Muscle of leg (tissue), 11 donors: ENCODE data around the gene CEP20. TPM values are rescaled to one million over a fixed set of nuclear protein-coding genes. Genes with fewer than 3 reads are reported as not detected.

Source experiments
- DNase-seq: peaks from one replicate; pipeline ENCODE4 v3.0.0; 2013
- H3K27ac ChIP-seq: one replicate; pipeline ENCODE4 v1.5.1; 2013; ENCODE audit warnings: mild to moderate bottlenecking, low read length, control low read depth
- H3K27me3 ChIP-seq: one replicate; pipeline ENCODE4 v1.6.1; 2013; ENCODE audit warnings: low read length; ENCODE audit not compliant: control insufficient read depth, insufficient read depth
- H3K36me3 ChIP-seq: one replicate; pipeline ENCODE4 v1.6.1; 2013; ENCODE audit warnings: low read length; ENCODE audit not compliant: control insufficient read depth, insufficient read depth
- H3K4me1 ChIP-seq: one replicate; pipeline ENCODE4 v1.6.1; 2013; ENCODE audit warnings: low read length; ENCODE audit not compliant: control insufficient read depth, insufficient read depth
- H3K4me3 ChIP-seq: one replicate; pipeline ENCODE4 v1.5.1; 2013; ENCODE audit warnings: low read length, control low read depth
- H3K9me3 ChIP-seq: replicated peaks from 2 replicates; pipeline ENCODE4 v1.6.1; 2013; ENCODE audit warnings: low read depth, low read length; ENCODE audit not compliant: control insufficient read depth
- WGBS: methylation state at CpG from one replicate; pipeline ENCODE4 v1.1.5; 2013; ENCODE audit warnings: missing lambda C conversion rate; ENCODE audit not compliant: insufficient coverage; 5-methylcytosine and 5-hydroxymethylcytosine counted together
- polyA plus RNA-seq, 8 donors: library from polyadenylated mRNA; unstranded; fragments of 120-200 nt; gene quantifications; one replicate each; pipeline versions ENCODE4 v1.2.1 to v1.2.3, GENCODE V29; 2013; ENCODE audit warnings: inconsistent platforms in 1 of 8, low replicate concordance in 1 of 8; ENCODE audit not compliant: insufficient read length in 8 of 8, insufficient read depth in 1 of 8
- total RNA-seq: library from RNA; stranded (reverse); fragments of 120-200 nt; gene quantifications from one replicate; pipeline ENCODE4 v1.2.4, GENCODE V29; 2013

The CEP20 gene
- total and polyA plus RNA-seq, 9 donors = 19.3 to 27.2 (median 21.9) TPM

- no peaks in the 10 kb centered on the region for H3K9me3 ChIP-seq
- no peak for DNase-seq
- H3K36me3 ChIP-seq = peaks cover 25% of the 10 kb centered on the region
- H3K4me1 ChIP-seq = peaks cover 8% of the 10 kb centered on the region
- no peak overlapping the region for H3K4me3 ChIP-seq
- H3K27me3 ChIP-seq = no peaks in the 10 kb centered on the region
- no peak overlapping the region for H3K27ac ChIP-seq
- WGBS = no CpG with 5 or more reads among the region's 3 CpGs
These were observed 5.8 kb downstream of the CEP20 start for GRCh38 chr16:15882563-15882962.

DNA sequence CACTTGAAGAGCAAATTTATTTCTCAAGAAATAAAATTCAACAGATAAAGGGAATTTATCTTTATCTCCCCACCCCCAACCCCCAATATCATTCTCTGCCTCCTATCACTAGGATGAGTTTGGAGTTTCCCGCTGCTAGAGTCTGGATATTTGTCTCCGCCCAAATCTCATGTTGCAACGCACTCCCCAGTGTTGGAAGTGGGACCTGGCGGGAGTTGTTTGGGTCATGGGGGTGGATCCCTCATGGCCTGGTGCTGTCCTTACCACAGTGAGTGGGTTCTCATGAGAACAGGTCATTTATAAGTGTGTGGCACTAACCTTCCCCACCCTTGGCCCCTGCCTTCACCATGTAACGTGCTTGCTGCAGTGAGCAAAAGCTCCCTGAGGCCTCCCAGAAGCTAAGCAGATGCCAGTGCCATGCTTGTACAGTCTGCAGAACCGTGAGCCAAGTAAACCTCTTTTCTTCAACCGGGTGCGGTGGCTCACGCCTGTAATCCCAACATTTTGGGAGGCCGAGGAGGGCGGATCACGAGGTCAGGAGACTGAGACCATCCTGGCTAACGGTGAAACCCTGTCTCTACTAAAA, 6.5 kb downstream of the CEP20 start:
- Histone ChIP-seq H3K36me3 (peaks cover 25% of the 10 kb centered on the region), H3K27ac (no peak overlapping the region), H3K4me3 (no peak overlapping the region), H3K4me1 (peaks cover 2% of the 10 kb centered on the region), H3K9me3 (no peaks in the 10 kb centered on the region), H3K27me3 (no peaks in the 10 kb centered on the region)
- 84% methylated on average over 4 of the region's 13 CpGs for WGBS
- DNase-seq = no peak

GRCh38 chr16:15880434-15881308, 7.7 kb downstream of the CEP20 start:
- Histone ChIP-seq H3K9me3 (no peaks in the 10 kb centered on the region), H3K4me3 (no peak overlapping the region), H3K36me3 (peaks cover 25% of the 10 kb centered on the region), H3K27me3 (no peaks in the 10 kb centered on the region), H3K4me1 (no peaks in the 10 kb centered on the region), H3K27ac (no peak overlapping the region)
- 88% methylated on average over 4 of the region's 5 CpGs for WGBS
- no peak for DNase-seq

GRCh38 chr16:15879255-15879811, 9.1 kb downstream of the CEP20 start:
- Histone ChIP-seq H3K9me3 (no peaks in the 10 kb centered on the region), H3K4me1 (no peaks in the 10 kb centered on the region), H3K36me3 (peaks cover 25% of the 10 kb centered on the region), H3K27me3 (no peaks in the 10 kb centered on the region), H3K4me3 (no peak overlapping the region), H3K27ac (no peak overlapping the region)
- no peak for DNase-seq
- no CpG with 5 or more reads among the region's 2 CpGs for WGBS

DNA sequence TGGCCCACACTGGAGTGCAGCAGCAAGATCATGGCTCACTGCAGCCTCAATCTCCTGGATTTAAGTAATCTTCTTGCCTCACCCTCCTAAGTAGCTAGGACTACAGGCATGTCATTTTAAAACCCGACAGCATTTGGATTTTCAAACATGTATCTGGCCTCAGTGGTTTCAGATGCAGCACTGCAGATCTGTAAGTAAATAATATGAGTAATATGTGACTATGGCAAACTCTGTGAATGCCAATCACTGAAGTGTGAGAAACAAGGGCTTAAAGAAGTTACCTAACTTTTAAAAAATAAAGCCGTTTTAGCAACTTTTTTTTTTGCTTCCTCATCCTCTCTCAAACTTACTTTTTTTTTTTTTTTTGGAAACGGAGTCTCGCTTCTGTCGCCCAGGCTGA, 11.9 kb downstream of the CEP20 start:
- 92% methylated on average over 3 of the region's 5 CpGs for WGBS
- H3K27me3 ChIP-seq = no peaks in the 10 kb centered on the region
- no peaks in the 10 kb centered on the region for H3K4me1 ChIP-seq
- no peaks in the 10 kb centered on the region for H3K9me3 ChIP-seq
- H3K27ac ChIP-seq = no peak overlapping the region
- DNase-seq = no peak
- no peak overlapping the region for H3K4me3 ChIP-seq
- peaks cover 19% of the 10 kb centered on the region for H3K36me3 ChIP-seq

GRCh38 chr16:15874745-15875314, 13.6 kb downstream of the CEP20 start:
- H3K27ac ChIP-seq = no peak overlapping the region
- no peaks in the 10 kb centered on the region for H3K27me3 ChIP-seq
- H3K4me3 ChIP-seq = no peak overlapping the region
- H3K36me3 ChIP-seq = peaks cover 20% of the 10 kb centered on the region
- no peaks in the 10 kb centered on the region for H3K9me3 ChIP-seq
- no peaks in the 10 kb centered on the region for H3K4me1 ChIP-seq
- 17% methylated on average over 2 of the region's 7 CpGs for WGBS
- peak; percentile 92 for DNase-seq

DNA sequence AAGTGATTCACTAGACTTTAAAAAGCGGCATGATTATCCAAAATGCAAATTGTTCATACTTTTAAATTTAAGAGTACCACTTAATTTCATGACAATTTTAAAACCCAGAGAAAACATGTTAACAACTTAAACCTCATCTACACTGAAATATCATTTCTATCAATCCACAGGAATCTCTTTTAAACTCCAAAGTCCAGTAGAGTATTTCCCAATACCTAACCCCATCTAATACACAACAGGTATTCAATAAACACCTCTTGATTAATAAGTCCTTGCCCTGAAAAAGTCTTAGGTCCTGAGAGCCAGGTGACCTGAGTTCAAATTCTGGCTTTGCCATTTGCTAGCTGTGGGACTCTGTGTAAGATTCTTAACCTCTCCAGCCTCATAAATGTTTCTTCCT, 14.7 kb downstream of the CEP20 start:
- Histone ChIP-seq H3K27me3 (no peaks in the 10 kb centered on the region), H3K4me1 (no peaks in the 10 kb centered on the region), H3K27ac (no peak overlapping the region), H3K9me3 (no peaks in the 10 kb centered on the region), H3K4me3 (no peak overlapping the region), H3K36me3 (peaks cover 19% of the 10 kb centered on the region)
- WGBS = no CpG with 5 or more reads among the region's 1 CpG
- no peak for DNase-seq

DNA sequence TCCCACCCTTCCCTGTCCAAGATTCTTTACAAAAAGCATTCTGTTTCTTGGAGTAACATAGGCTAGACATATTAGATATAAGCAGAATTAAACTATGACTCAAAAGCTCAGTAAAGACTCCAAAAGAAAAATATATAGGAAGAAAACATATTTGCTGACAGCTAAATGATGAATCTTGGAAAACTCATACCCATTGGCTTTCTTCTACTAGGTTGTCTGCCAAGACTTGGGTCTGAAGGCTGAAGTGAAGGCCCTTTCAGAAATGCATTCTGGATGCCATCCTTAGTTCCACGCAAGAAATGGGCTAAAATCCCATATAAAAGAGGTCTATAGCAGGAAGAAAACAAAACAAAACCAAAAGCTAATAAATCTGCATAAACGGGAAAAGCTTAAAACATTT, 15.1 kb downstream of the CEP20 start:
- Histone ChIP-seq H3K27ac (no peak overlapping the region), H3K36me3 (peaks cover 19% of the 10 kb centered on the region)

DNA sequence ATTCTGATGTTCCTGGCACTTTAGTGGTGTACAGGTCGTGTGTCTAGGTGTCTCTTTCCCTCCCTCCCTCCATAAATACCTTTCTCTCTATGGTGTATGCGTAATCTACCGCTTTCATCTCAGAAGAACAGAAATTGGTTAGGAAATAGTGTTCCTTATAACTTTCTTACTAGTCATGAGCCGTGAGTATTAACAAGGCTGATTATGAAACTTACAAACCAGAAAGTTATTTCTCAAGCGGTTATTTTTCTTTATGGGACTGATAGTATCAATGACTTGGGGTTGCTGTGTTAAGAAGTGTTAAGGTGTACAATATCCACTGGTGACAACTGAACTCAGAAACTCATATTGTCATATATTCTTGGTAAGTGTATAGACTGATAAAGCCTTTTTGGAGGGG, 18.4 kb downstream of the CEP20 start:
- Histone ChIP-seq H3K36me3 (peaks cover 26% of the 10 kb centered on the region), H3K27me3 (no peaks in the 10 kb centered on the region), H3K4me1 (no peaks in the 10 kb centered on the region), H3K4me3 (no peak overlapping the region), H3K9me3 (no peaks in the 10 kb centered on the region), H3K27ac (no peak overlapping the region)
- no CpG with 5 or more reads among the region's 5 CpGs for WGBS
- DNase-seq = no peak

More for the DNA sequence above, 15.1 kb downstream of the CEP20 start:
- H3K27me3 ChIP-seq = no peaks in the 10 kb centered on the region
- peak; percentile 79 for DNase-seq
- H3K4me1 ChIP-seq = no peaks in the 10 kb centered on the region
- H3K4me3 ChIP-seq = no peak overlapping the region
- no CpG with 5 or more reads among the region's 2 CpGs for WGBS
- no peaks in the 10 kb centered on the region for H3K9me3 ChIP-seq

GRCh38 chr16:15866451-15866850, 22.0 kb downstream of the CEP20 start:
- H3K4me1 ChIP-seq = no peaks in the 10 kb centered on the region
- DNase-seq = no peak
- H3K27me3 ChIP-seq = no peaks in the 10 kb centered on the region
- peaks cover 18% of the 10 kb centered on the region for H3K36me3 ChIP-seq
- WGBS = 85% methylated on average over 3 of the region's 5 CpGs
- no peak overlapping the region for H3K27ac ChIP-seq
- no peak overlapping the region for H3K4me3 ChIP-seq
- H3K9me3 ChIP-seq = no peaks in the 10 kb centered on the region
